Measurements from ENCODE around the gene ZC2HC1B.

DNA sequence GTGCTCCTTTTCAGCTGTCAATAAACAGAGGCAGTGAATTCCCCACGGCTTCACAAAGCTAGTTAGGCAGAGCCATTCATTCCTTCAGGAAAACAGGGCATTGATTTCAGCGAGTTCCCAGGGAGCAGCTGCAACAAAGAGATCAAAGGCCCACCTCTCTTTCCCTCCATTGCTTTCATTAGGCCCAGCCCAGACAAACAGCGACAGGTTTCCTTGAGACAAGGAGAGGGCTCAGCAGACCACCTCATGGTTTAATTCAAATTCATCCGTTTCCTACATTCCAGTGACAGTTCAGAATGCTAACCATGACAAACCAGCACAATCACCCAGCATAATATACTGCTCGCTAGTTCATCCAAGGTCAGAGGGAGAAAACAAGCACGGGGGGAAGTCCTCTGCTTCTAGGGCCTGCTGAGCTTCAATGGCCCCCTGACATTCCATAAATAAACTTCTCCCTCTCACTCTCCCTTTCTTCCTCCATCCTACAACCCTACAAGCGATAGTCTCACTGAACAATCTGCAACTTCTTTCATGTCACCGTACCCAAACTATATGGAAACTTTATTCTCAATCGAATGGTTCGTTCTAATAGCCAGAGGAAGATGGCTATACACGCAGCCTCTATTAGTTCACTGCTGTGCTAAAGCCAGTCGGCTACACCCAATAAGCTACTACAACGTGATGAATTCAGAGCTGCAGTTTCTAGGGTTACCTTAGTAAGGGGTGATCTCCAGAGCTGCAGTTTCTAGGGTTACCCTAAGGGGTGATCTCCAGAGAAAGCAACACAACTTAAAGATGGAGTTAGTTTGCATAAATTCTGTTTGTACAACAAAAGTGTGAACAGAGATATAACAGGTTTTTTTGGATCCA lies 109.1 kb downstream of the ZC2HC1B start:
- TF ChIP-seq, protein P1, sequence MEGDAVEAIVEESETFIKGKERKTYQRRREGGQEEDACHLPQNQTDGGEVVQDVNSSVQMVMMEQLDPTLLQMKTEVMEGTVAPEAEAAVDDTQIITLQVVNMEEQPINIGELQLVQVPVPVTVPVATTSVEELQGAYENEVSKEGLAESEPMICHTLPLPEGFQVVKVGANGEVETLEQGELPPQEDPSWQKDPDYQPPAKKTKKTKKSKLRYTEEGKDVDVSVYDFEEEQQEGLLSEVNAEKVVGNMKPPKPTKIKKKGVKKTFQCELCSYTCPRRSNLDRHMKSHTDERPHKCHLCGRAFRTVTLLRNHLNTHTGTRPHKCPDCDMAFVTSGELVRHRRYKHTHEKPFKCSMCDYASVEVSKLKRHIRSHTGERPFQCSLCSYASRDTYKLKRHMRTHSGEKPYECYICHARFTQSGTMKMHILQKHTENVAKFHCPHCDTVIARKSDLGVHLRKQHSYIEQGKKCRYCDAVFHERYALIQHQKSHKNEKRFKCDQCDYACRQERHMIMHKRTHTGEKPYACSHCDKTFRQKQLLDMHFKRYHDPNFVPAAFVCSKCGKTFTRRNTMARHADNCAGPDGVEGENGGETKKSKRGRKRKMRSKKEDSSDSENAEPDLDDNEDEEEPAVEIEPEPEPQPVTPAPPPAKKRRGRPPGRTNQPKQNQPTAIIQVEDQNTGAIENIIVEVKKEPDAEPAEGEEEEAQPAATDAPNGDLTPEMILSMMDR (IDR thresholded peaks at IDR 0.05 in 8 of 11, conservative IDR thresholded peaks at IDR 0.05 in 3 of 11) = no peak
- TF ChIP-seq POLR2AphosphoS5 (IDR thresholded peaks at IDR 0.05) = no peak

All from spleen (tissue), 7 donors.